HG03439 (cell line): Measurements from ENCODE around the gene SMIM26.

Experiments
- ATAC-seq: cut with Tn5 transposase; IDR thresholded peaks from one replicate; pipeline ENCODE4 v1.9.1; 2021; ENCODE audit warnings: mild to moderate bottlenecking, moderate library complexity; ENCODE audit not compliant: unreplicated experiment

The SMIM26 gene

DNA sequence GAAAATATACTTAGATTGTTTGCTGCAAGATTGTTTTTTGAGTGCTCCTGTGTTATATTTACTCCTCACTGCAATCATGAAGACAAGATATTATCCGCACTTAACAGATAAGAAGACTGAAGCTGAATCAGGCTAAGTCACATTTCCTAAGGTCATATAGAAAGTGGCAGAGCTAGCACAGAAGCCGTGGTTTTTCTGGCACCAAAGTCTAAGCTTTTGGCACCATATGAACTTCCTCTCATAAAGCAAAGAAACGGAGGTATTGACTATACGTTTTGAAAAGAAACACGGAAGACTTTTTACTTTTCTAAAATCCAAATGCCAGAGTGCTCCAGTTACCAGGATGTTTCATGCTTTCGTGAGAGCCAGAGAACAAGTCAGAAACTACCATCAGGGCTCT, 11.3 kb downstream of the SMIM26 start:
- ATAC-seq, result no peak

DNA sequence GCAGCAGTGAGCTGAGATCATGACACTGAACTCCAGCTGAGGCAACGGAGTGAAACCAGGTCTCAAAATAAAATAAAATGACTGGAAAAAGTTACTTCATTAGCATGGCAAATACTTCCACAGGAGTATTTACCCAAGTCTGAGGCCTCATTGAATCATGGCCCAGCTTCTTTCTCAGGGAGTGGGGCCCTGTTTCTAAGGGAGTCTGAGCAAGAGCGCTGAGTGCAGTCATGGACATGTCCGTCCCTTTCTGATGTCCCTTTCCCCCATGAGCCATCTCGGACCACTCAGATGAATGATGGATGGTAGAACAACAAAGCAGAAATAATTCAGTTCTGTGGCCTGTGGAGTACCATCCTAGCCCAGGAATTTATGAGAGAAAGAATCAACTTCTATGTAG, 12.8 kb downstream of the SMIM26 start:
- ATAC-seq, result no peak

- no peak for ATAC-seq
Observed at GRCh38 chr20:18585134-18585533, 17.9 kb downstream of the SMIM26 start.

DNA sequence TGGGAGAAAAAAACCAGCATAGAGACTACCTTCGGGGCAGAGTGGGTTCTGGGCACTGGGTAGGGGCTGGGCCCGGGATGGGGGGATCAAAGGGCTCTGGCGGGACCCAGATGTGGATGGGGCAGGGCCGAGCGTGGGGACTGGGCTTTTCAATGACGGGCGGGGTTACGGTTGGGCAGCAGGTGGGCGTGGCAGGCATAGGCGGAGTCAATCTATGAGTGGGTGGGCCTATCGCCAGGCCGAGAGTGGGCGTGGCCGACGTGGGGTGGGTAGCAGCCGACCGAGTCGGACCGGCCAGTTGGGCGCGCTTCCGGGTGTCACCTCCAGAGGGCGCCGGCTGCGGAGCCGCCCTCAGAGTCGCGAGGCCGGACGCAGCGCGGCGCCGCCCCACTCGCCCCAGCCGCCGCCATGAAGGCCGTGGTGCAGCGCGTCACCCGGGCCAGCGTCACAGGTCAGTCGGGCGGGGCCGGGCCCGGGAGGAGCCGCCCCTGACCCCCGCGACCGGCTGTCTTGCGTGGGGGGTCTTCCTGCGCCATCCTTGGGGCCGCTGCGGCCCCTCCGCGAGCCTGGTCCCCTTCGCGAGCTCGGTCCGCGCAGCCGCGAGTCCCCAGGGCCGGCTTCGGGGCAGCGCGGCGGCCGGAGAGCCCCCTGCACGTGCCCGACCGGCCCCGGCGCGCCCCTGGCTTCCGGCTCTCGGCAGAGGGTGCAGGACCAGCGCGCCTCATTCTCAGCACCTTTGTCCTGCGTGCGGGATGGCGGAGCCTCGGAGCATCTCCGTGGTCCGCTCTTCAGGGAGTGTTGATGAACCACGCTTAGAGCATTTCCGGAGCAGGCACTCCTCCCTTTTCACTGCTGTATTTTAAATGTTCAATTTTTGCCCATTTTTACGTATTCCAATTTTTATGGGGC, 20.7 kb downstream of the SMIM26 start, which contains the start of gene DTD1:
TSS of gene DTD1 (plus strand) at position 390 of the 909 bp plus-strand sequence. CDS start at position 409, 19 bp downstream.
- peak; percentile 92 for ATAC-seq

DNA sequence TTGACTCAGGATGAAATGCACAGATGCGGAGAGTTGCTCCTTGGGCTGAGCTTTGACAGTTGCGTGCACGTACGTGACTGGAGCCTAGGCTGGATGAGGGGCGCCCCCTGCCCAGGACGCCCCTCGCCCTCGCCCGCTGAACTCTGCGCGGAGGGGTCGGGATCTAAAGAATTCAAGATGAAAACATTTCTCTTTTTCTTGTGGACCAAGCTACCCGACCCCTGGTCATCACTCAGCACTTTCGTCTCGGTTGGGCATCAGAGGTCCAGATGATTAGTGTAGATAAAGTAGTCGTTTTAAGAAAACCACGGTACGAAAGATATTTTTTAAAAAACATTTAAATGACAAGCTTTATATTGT, 21.3 kb downstream of the SMIM26 start:
- ATAC-seq, result no peak

GRCh38 chr20:18589941-18590674, 22.9 kb downstream of the SMIM26 start:
- ATAC-seq, result no peak

- ATAC-seq, result no peak
Observed at GRCh38 chr20:18596270-18596669, 29.0 kb downstream of the SMIM26 start.

DNA sequence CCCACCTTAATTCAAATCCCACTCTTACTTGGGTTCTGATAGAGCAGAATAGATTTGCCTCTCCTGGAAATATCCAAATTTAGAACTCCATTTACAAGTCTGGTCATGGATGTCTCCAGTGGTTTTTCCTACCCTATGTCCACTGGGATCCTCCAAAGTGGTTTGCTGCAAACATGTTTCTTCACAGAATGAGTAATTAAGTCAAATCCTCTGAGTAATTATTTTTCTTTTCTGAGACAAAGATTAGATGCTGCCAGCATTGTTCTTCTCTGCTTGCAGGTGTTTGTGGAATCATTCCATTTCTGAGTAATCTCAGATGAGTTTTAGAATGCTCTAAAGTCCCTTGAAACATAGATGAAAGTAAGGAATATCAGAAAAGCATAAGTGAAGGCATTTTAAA, 42.5 kb downstream of the SMIM26 start:
- no peak for ATAC-seq

- ATAC-seq, result no peak
Observed at GRCh38 chr20:18611492-18611891, 44.3 kb downstream of the SMIM26 start.

DNA sequence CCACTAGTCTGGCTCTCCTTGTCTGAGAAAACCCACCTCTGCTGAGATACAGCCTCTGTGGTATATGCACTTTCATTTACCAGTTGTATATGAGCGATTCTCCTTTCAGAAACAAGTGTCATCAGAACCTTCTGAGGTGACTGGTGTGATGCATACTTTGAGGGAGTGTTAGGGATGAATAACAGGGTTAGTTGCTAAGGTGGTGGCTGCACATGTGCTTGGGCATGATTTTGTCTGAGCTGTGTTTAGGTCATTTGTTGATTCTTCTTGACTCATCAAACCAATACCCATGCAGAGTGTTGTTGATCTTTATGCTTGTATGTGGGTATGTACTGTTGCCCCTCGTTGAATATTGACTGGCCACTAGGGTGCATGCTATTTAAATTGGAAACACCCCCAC, 46.3 kb downstream of the SMIM26 start:
- no peak for ATAC-seq

GRCh38 chr20:18614244-18614643, 47.0 kb downstream of the SMIM26 start:
- no peak for ATAC-seq

DNA sequence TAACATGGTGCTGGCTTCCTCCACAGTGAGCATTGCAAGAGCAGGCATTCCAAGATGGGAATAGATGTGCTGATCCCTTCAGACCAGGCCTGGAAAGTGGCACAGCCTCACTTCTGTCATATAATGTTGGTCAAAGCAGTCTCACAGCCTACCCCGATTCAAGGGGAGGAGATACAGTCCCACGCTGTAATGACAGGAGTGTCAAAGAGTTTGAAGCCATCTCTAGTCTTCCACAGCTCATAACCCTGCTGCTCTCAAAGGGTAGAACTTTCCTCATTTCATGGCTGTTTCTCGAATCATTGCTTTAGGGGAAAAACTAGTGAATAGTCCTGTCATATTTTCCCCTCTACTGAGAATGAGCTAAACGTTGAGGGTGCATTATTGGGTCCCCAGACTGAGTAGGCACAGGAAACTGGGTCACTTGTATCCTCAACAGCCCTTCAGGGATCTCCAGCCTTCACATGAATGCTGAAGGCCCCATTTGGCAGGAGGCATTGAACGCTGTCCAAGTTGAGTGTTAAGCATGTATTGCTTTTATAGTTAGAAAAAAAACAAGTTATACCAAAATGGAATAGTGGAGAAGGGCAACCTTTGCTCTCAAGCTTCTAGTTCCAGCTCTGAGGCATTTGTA, 47.9 kb downstream of the SMIM26 start:
- no peak for ATAC-seq
